Measurements from ENCODE around the gene LAMTOR3.
"Not testable (repeated sequence)": the region's sequence is repeated elsewhere in the genome, so short reads cannot be mapped to it uniquely, and the experiment has no call there.

LAMTOR3 gene

DNA sequence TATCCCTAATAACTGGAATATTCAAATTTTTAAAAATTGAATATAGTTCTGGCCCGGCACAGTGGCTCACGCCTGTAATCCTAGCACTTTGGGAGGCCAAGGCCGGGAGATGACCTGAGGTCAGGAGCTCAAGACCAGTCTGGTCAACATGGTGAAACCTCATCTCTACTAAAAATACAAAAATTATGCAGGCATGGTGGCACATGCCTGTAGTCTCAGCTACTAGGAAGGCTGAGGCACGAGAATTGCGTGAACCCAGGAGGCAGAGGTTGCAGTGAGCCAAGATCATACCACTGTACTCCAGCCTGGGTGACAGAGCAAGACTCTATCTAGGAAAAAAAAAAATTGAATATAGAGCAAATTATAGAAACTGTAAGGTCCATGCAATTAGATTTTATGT is 64.2 kb downstream of the LAMTOR3 start:
- not testable (repeated sequence) for DNase-seq

DNA sequence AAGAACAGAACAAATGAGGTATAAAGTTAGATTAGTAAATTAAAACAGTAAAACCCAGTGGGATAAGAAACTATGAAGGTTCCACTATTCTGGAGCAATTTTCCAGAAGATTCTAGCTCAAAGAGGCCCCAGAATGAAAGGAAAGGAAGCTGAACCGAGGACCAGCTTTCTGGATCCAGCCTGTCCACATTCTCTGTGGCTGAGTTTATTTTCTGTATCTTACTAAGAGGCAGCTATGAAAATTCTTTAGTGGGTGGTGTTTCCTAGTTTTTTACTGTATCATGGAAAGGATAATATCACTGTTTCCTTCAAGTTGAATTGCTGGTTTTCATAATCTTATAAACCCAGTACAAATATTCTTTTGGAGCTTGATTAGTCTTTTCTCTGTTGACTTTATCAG is 65.8 kb downstream of the LAMTOR3 start:
- no peak for DNase-seq

Measured in activated CD4-positive, alpha-beta T cell treated with anti-CD3 and anti-CD28 coated beads, Interleukin-2, amount 50 U/mL, for 48 hours (primary cell).